IMR-90 (cell line): ENCODE measurements around the gene CREG2.
"Not testable (repeated sequence)": the region's sequence is repeated elsewhere in the genome, so short reads cannot be mapped to it uniquely, and the experiment has no call there.

Experiments
- CEBPB ChIP-seq: IDR thresholded peaks from 2 replicates; pipeline ENCODE4 v1.6.1; 2012; ENCODE audit warnings: low read depth, low read length, improper control_type of control experiment
- CHD1 ChIP-seq: IDR thresholded peaks from 2 replicates; pipeline ENCODE4 v1.6.1; 2012; ENCODE audit warnings: low read depth, low read length, improper control_type of control experiment
- ELK1 ChIP-seq: fragments of 150-350 bp; IDR thresholded peaks from 2 replicates; pipeline ENCODE4 v1.6.1; 2016; ENCODE audit warnings: low read depth, mild to moderate bottlenecking, low read length, moderate library complexity, borderline replicate concordance
- MAFK ChIP-seq: IDR thresholded peaks from 2 replicates; pipeline ENCODE4 v1.6.1; 2012; ENCODE audit warnings: low read depth, low read length, improper control_type of control experiment
- MAZ ChIP-seq: IDR thresholded peaks from 2 replicates; pipeline ENCODE4 v1.6.1; 2012; ENCODE audit warnings: low read depth, mild to moderate bottlenecking, low read length, improper control_type of control experiment, moderate library complexity, borderline replicate concordance
- POLR2A ChIP-seq: IDR thresholded peaks from 2 replicates; pipeline ENCODE4 v1.6.1; 2012; ENCODE audit warnings: mild to moderate bottlenecking, low read depth, low read length
- RAD21 ChIP-seq: IDR thresholded peaks from 2 replicates; pipeline ENCODE4 v1.6.1; 2012; ENCODE audit warnings: low read length, improper control_type of control experiment
- RCOR1 ChIP-seq: IDR thresholded peaks from 2 replicates; pipeline ENCODE4 v1.6.1; 2012; ENCODE audit warnings: mild to moderate bottlenecking, low read length, improper control_type of control experiment; ENCODE audit not compliant: insufficient replicate concordance
- RFX5 ChIP-seq: IDR thresholded peaks from 2 replicates; pipeline ENCODE4 v1.8.0; 2012; ENCODE audit warnings: low read depth, mild to moderate bottlenecking, low read length, moderate library complexity
- SMC3 ChIP-seq: fragments of 150-350 bp; IDR thresholded peaks from 2 replicates; pipeline ENCODE4 v1.6.1; 2016; ENCODE audit warnings: low read depth, mild to moderate bottlenecking, antibody characterized with exemption, low read length, moderate library complexity
- TF ChIP-seq, protein P1 (sequence below): conservative IDR thresholded peaks from 2 replicates; pipeline ENCODE4 v1.5.1; 2012; ENCODE audit warnings: mild to moderate bottlenecking, low read depth, low read length, improper control_type of control experiment
- TF ChIP-seq, protein P2 (sequence below): fragments of 150-350 bp; IDR thresholded peaks from 2 replicates; pipeline ENCODE4 v1.6.1; 2017; ENCODE audit warnings: mild to moderate bottlenecking, antibody characterized with exemption, low read length, low read depth

DNA sequence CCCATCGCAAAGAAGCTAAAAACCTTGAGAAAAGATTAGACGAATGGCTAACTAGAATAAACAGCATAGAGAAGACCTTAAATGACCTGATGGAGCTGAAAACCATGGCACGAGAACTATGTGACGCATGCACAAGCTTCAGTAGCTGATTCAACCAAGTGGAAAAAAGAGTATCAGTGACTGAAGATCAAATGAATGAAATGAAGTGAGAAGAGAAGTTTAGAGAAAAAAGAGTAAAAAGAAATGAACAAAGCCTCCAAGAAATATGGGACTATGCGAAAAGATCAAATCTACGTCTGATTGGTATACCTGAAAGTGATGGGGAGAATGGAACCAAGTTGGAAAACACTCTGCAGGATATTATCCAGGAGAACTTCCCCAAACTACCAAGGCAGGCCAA, 70.7 kb downstream of the CREG2 start:
- TF ChIP-seq POLR2A, RAD21, SMC3, RFX5, MAFK, ELK1, MAZ, RCOR1, CEBPB, CHD1: not testable (repeated sequence)
- TF ChIP-seq, protein P1, sequence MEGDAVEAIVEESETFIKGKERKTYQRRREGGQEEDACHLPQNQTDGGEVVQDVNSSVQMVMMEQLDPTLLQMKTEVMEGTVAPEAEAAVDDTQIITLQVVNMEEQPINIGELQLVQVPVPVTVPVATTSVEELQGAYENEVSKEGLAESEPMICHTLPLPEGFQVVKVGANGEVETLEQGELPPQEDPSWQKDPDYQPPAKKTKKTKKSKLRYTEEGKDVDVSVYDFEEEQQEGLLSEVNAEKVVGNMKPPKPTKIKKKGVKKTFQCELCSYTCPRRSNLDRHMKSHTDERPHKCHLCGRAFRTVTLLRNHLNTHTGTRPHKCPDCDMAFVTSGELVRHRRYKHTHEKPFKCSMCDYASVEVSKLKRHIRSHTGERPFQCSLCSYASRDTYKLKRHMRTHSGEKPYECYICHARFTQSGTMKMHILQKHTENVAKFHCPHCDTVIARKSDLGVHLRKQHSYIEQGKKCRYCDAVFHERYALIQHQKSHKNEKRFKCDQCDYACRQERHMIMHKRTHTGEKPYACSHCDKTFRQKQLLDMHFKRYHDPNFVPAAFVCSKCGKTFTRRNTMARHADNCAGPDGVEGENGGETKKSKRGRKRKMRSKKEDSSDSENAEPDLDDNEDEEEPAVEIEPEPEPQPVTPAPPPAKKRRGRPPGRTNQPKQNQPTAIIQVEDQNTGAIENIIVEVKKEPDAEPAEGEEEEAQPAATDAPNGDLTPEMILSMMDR: not testable (repeated sequence)
- TF ChIP-seq, protein P2, sequence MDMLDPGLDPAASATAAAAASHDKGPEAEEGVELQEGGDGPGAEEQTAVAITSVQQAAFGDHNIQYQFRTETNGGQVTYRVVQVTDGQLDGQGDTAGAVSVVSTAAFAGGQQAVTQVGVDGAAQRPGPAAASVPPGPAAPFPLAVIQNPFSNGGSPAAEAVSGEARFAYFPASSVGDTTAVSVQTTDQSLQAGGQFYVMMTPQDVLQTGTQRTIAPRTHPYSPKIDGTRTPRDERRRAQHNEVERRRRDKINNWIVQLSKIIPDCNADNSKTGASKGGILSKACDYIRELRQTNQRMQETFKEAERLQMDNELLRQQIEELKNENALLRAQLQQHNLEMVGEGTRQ: not testable (repeated sequence)
